Inflammatory macrophage treated with lipopolysaccharide for 1 hour (primary cell): ENCODE data around the gene ADCY1.

Source experiments
- DNase-seq, 2 donors: peaks; one replicate each; pipeline ENCODE4 v3.0.0-alpha.2; 2020 to 2022

The ADCY1 gene

GRCh38 chr7:45655539-45655938 is 81.4 kb downstream of the ADCY1 start:
- no peak for DNase-seq

DNA sequence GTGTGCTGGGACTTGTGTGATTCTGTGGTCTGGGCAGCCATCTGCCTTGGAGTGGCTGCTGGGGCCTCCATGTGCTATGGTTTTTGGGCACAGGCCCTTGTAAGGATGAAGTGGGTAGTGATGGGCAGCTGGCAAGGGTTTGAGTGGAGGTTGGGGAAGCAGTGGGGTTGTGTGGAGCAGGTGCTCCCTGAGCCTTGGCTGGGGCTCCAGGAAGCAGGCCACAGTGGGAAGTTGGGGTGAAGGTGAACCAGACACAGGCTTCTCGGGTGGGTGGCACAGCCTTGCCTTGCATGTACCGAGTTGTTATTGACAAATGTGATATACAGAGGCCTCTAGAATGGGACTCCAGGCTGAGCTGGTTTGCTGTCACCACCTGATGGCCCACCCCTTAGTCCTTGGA is 82.3 kb downstream of the ADCY1 start:
- DNase-seq, result no peak

- DNase-seq, result no peak
Observed at GRCh38 chr7:45657136-45657889, 83.1 kb downstream of the ADCY1 start.

GRCh38 chr7:45657890-45658715 is 83.9 kb downstream of the ADCY1 start:
- DNase-seq, result no peak

- DNase-seq, result no peak
Observed at GRCh38 chr7:45658716-45659495, 84.7 kb downstream of the ADCY1 start.

GRCh38 chr7:45659496-45660139 is 85.5 kb downstream of the ADCY1 start:
- no peak for DNase-seq

DNA sequence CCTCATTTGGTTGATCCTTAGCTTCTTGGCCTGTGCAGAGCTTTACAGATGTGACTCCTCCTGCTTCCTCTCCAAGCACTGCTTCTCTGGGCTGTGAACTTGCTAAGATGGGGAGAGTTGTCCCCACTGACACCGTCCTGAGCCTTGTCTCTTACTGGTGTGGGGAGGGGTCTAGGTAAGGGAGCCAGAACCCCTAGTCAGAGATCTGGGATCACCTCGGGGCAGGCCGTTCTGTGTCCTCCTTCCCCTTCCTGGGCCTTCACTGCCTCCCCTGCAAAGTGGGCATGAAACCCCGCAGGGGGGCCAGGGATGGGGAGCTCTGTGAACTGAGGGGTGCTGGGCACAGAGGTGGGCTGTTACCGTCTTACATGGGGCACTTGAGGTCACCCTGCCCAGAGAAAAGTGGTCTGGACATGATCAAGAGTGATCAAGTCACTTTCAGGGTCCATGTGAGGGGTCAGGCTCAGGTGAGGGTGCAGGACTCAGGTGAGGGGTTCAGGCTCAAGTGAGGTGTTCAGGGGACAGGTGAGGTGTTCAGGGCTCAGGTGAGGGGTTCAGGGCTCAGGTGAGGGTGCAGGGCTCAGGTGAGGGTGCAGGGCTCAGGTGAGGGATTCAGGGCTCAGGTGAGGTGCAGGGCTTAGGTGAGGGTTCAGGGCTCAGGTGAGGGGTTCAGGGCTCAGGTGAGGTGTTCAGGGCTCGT is 86.2 kb downstream of the ADCY1 start:
- no peak for DNase-seq

- no peak for DNase-seq
Observed at GRCh38 chr7:45660901-45661211, 86.7 kb downstream of the ADCY1 start.

DNA sequence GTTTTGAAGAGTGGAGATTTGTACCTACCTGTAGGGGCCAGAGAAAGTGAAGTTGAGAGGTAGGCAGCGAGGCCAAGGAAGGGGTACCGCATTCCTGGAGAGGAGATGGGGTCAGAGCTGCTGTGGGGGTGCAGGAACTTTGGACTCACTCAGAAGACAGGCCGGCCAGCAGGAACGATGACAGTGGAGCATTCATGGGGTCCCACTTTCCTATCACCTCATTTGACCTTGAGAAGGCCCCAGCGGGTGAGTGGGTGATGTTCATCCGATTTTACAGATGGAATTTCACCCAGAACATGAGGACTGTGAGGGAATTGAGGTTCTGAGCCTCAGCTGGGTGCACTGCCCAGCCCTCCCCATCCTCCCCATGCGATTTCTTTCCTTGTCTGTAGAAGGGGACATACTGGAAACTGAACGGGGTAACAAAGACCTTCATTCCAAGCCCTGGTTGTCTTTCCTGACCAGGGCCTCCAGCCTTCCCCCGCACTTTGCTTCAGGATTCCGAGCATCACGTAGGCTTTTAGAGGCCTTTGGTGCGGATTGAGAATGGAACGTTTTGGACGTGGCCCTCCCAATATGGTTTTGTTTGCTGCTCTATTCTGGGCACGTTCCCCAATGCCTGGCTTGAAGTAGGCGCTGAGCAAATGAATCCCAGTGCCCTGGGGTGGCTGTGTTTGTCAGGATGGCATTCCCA is 87.3 kb downstream of the ADCY1 start:
- no peak for DNase-seq

GRCh38 chr7:45662018-45662417 is 87.8 kb downstream of the ADCY1 start:
- no peak for DNase-seq

GRCh38 chr7:45662540-45663166 is 88.5 kb downstream of the ADCY1 start:
- DNase-seq, result no peak

GRCh38 chr7:45663167-45663921 is 89.2 kb downstream of the ADCY1 start:
- peak in 1 of 2 donors; percentile 1 for DNase-seq

- no peak for DNase-seq
Observed at GRCh38 chr7:45663965-45664633, 89.9 kb downstream of the ADCY1 start.

- no peak for DNase-seq
Observed at GRCh38 chr7:45665172-45665571, 91.0 kb downstream of the ADCY1 start.

DNA sequence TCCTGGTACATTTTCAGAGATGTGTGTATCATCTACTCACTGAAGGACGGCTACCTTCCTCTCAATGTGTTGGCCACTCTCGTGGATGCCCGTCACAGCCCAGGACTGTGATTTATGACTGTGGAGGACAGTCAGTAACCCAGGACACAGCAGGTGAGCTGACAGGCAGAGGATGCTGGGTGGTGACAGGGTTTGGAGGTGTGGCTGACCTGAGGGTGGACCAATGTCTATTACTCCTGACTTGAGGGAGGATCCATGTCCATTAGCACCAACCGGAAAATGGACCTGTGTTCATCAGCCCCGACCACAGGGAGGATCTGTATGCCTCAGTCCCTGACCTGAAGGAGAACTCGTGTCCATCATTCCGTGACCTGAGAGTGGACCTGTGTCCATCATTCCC is 96.1 kb downstream of the ADCY1 start:
- DNase-seq, result no peak

DNA sequence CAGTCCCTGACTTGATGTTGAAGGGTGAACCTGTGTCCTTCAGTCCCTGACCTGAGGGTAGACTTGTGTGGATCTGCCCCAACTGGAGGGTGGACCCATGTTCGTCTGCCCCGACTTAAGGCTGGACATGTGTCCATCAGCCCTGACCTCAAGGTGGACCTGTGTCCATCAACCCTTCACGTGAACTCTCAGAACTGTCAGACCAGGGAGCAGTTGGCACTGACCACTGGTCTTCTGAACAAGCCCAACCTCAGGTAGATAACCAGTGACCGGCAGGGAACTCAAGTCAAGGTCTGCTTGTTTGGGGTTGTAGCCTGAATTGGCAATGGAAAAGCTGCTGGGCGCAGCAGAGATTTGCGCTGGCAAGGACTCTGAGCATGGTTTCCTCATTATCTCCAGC is 96.5 kb downstream of the ADCY1 start:
- DNase-seq, result no peak

- DNase-seq, result no peak
Observed at GRCh38 chr7:45677311-45677900, 103.2 kb downstream of the ADCY1 start.

GRCh38 chr7:45679516-45679915 is 105.3 kb downstream of the ADCY1 start:
- DNase-seq, result no peak

DNA sequence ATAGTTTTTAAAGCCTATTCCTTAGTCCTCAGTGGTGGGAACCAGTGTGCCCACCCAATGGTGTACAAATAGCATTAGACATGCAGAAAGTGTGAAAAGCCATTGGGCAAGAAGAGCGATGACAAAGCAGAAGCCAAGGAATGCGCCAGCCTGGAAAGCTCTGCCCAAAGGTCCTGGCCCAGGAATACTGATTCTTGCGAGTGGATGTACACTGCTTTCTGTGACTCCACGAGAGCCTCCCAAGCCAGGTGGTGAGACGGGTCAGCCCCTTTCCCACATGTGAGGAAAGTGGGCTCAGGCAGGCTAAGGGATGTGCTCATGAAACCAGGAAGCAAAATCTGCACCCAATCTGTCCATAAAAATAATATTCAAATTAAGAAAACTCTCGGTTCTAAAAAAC is 106.6 kb downstream of the ADCY1 start:
- no peak for DNase-seq
